Stimulated activated CD4-positive, alpha-beta T cell treated with anti-CD3 and anti-CD28 coated beads, Interleukin-2, amount 100 ng/mL, for 24 hours (primary cell): ENCODE results near the gene C2orf68.
A peak's percentile ranks its signal among the peaks of the same experiment; 100 is the strongest.
"Not testable (repeated sequence)": the region's sequence is repeated elsewhere in the genome, so short reads cannot be mapped to it uniquely, and the experiment has no call there.

Experiments used
- DNase-seq, 2 donors: peaks; one replicate each; pipeline ENCODE4 v3.0.0-alpha.2; 2020

The C2orf68 gene

GRCh38 chr2:85623991-85624390 lies 12.1 kb upstream of the C2orf68 start:
- no peak for DNase-seq

DNA sequence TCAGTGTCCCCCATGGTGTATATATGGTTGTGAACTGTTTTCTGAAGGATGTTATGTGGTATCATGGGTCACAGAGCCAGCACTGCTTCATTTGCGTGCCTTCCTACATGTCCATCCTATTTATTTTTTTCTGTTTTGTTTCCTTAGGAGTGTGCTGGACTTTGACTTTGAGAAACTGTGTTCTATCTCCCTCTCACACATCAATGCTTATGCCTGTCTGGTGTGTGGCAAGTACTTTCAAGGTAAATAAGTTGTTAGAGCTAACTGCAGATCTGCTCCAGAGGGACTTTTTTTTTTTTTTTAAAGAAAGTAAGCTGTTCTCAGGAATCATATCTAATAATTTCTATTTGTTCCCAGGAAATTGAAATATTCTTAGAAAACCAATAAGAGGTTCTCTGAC lies 9.5 kb upstream of the C2orf68 start:
- DNase-seq = no peak

DNA sequence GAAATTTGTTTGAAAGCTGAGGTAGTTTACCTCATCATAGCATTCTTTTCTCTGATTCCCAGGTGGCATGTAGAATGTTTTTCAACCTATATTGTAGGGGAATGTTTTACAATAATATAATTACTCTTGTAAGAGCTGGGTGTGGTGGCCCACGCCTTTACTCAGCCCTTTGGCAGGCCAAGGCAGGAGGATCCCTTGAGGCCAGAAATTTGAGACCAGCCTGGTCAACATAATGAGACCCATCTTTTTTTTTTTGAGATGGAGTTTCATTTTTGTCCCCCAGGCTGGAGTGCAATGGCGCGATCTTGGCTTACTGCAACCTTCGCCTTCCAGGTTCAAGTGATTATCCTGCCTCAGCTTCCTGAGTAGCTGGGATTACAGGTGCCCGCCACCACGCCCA lies 7.8 kb upstream of the C2orf68 start:
- DNase-seq = no peak

GRCh38 chr2:85617723-85618122 lies 5.9 kb upstream of the C2orf68 start:
- DNase-seq = not testable (repeated sequence)

DNA sequence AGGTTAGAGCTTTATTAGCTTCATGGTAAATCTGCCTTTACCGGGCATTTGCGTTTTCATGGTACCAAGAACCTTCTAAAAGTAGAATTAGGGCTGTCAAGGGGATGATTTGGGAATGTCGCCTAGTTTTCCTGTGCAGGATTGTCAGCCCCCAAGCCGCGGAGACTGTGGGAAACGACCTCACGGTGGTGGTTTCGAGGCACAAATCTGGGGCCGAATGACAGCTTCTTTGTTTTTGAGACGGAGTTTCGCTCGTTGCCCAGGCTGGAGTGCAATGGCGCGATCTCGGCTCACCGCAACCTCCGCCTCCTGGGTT lies 3.5 kb upstream of the C2orf68 start:
- DNase-seq = no peak

- not testable (repeated sequence) for DNase-seq
Measured at GRCh38 chr2:85614757-85615156, 2.9 kb upstream of the C2orf68 start.

GRCh38 chr2:85613717-85614515 lies 2.0 kb upstream of the C2orf68 start:
- no peak for DNase-seq

- DNase-seq = peak in 1 of 2 donors; percentile 32
Measured at GRCh38 chr2:85611217-85611704, 605 bp downstream of the C2orf68 start.

- no peak for DNase-seq
Measured at GRCh38 chr2:85607268-85608215, 4.3 kb downstream of the C2orf68 start.

GRCh38 chr2:85606116-85606455 lies 5.8 kb downstream of the C2orf68 start:
- no peak for DNase-seq

DNA sequence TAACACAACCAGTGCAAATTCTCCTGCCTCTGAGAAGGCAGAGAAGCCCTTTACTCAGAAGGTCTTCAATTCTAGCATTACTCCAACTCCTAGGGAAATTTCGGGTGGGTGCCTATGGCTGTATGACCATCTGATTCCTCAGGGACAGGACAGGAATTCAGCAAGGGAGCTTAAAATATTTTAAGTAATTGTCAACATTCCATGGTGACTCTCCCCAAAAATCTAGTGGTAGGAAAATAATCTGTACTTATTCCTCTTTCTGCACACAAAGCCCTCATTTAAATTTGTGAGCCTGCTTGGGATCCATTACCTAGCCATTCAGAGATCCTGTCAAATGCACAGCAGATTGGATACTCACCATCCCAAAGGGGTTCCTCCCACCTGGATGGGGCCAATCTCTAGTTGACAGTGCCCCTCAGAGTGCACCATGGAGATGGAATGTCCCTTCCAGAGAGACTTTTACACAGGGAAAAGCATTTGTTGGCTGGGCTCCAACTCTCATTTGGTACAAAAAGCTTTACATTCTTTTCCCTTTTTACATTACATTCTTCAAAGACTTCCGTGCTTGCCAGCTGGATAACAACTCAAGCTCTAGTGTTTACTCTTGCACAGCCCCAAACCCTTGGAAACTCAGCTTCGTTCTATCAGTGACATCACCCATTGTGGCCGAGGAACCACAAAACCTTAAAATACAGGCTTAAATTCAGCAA lies 6.3 kb downstream of the C2orf68 start:
- DNase-seq = no peak

- no peak for DNase-seq
Measured at GRCh38 chr2:85604568-85605339, 7.1 kb downstream of the C2orf68 start.

- DNase-seq = not testable (repeated sequence)
Measured at GRCh38 chr2:85604133-85604444, 7.8 kb downstream of the C2orf68 start.

GRCh38 chr2:85602476-85603234 lies 9.2 kb downstream of the C2orf68 start, which contains the start of gene TMEM150A:
TMEM150A (minus strand) TSS chr2:85602698; CDS start chr2:85601948, 750 bp downstream.
- peak; percentile 89 to 91 for DNase-seq

- DNase-seq = no peak
Measured at GRCh38 chr2:85601771-85602475, 9.9 kb downstream of the C2orf68 start.

- DNase-seq = no peak
Measured at GRCh38 chr2:85600951-85601770, 10.7 kb downstream of the C2orf68 start.

GRCh38 chr2:85600235-85600575 lies 11.7 kb downstream of the C2orf68 start:
- DNase-seq = no peak

- DNase-seq = no peak
Measured at GRCh38 chr2:85599468-85600234, 12.2 kb downstream of the C2orf68 start.

DNA sequence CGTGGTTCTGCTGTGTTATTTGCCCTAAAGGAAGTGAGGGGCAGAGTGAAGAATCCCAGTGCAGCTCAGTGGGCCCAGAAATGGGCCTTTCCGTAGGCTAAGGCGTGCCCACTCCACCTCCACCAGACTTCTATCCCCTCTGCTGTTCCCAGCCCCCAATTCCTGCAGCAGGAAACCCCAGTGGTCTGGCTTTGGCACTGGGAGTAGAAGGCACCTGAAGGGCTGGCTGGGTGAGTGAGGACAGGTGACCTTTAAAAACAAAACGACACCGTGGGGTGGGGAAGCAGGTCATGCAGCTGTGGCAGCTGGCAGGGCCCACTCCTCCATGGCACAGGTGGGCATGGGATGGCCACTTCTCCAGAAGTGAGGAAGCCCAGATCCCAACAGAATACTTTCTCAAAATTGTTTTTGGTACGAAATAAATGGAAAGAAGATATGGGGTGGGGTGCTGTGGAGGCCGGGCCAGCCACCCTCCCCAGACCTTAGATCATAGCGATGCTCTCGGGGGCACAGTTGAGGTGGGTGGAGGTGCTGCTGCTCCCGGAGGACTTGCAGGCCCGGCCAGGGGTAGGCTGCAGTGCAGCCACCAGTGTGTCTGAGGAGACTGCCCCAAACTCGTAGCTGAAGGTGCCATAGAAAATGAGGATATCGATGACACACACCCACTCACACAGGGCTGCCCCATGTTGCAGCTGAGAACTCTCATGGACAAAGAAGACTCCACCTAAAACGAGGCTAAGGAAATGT lies 13.1 kb downstream of the C2orf68 start:
- DNase-seq = no peak
